ENCODE results near the gene DHX58.
A peak's percentile ranks its signal among the peaks of the same experiment; 100 is the strongest.
"Not testable (repeated sequence)": the region's sequence is repeated elsewhere in the genome, so short reads cannot be mapped to it uniquely, and the experiment has no call there.

The DHX58 gene

GRCh38 chr17:42112552-42113176 lies at the start of gene DHX58:
Gene DHX58, minus strand, starts transcription at chr17:42112714. Its CDS starts 822 bp downstream, at chr17:42111892.
- DNase-seq (ENCODE audit: low read depth) = peak; percentile 82
- peak within 1 kb of the TSS; percentile 49 for H3K4me3 ChIP-seq (ENCODE audit: control insufficient read depth, low read depth, low read length)
- no peak for TF ChIP-seq CTCF (conservative IDR thresholded peaks at IDR 0.05; ENCODE audit: control insufficient read depth, insufficient read depth, low read depth, low read length)

GRCh38 chr17:42160531-42160910 lies 48.0 kb upstream of the DHX58 start:
- no peak overlapping the region for H3K4me3 ChIP-seq (ENCODE audit: control insufficient read depth, low read depth, low read length)
- no peak for TF ChIP-seq CTCF (conservative IDR thresholded peaks at IDR 0.05; ENCODE audit: control insufficient read depth, insufficient read depth, low read depth, low read length)
- no peak for DNase-seq (ENCODE audit: low read depth)

GRCh38 chr17:42159796-42160530 lies 47.4 kb upstream of the DHX58 start:
- DNase-seq (ENCODE audit: low read depth) = no peak
- TF ChIP-seq CTCF (conservative IDR thresholded peaks at IDR 0.05; ENCODE audit: control insufficient read depth, insufficient read depth, low read depth, low read length) = no peak
- no peak overlapping the region for H3K4me3 ChIP-seq (ENCODE audit: control insufficient read depth, low read depth, low read length)

GRCh38 chr17:42155614-42156045 lies 43.1 kb upstream of the DHX58 start:
- DNase-seq (ENCODE audit: low read depth) = no peak
- peak overlapping the region; percentile 52 for H3K4me3 ChIP-seq (ENCODE audit: control insufficient read depth, low read depth, low read length)

GRCh38 chr17:42153919-42154742 lies 41.6 kb upstream of the DHX58 start:
- no peak for TF ChIP-seq CTCF (conservative IDR thresholded peaks at IDR 0.05; ENCODE audit: control insufficient read depth, insufficient read depth, low read depth, low read length)
- peak; percentile 21 for DNase-seq (ENCODE audit: low read depth)
- H3K4me3 ChIP-seq (ENCODE audit: control insufficient read depth, low read depth, low read length) = peak overlapping the region; percentile 100

More at GRCh38 chr17:42155614-42156045, 43.1 kb upstream of the DHX58 start:
- no peak for TF ChIP-seq CTCF (conservative IDR thresholded peaks at IDR 0.05; ENCODE audit: control insufficient read depth, insufficient read depth, low read depth, low read length)

GRCh38 chr17:42146911-42147607 lies 34.5 kb upstream of the DHX58 start:
- TF ChIP-seq CTCF (conservative IDR thresholded peaks at IDR 0.05; ENCODE audit: control insufficient read depth, insufficient read depth, low read depth, low read length) = no peak
- no peak overlapping the region for H3K4me3 ChIP-seq (ENCODE audit: control insufficient read depth, low read depth, low read length)
- DNase-seq (ENCODE audit: low read depth) = no peak

- DNase-seq (ENCODE audit: low read depth); H3K4me3 ChIP-seq (ENCODE audit: control insufficient read depth, low read depth, low read length): not testable (repeated sequence)
These were observed 30.6 kb upstream of the DHX58 start for GRCh38 chr17:42143138-42143537.
